Coronary artery (tissue), 2 donors: ENCODE data around the gene PRKCI.
"Not testable (repeated sequence)": the region's sequence is repeated elsewhere in the genome, so short reads cannot be mapped to it uniquely, and the experiment has no call there.

Source experiments
- DNase-seq: peaks from one replicate; pipeline ENCODE4 v3.0.0-alpha.2; 2017; ENCODE audit warnings: low spot score
- H3K27ac ChIP-seq, 2 donors: fragments of 200-600 bp; sonication (generic); one replicate each; pipeline ENCODE4 v1.5.1; 2016 to 2019
- H3K4me3 ChIP-seq: fragments of 200-600 bp; sonication (generic); 2 replicates; pipeline ENCODE4 v1.5.1; 2016; ENCODE audit warnings: mild to moderate bottlenecking, moderate library complexity
- TF ChIP-seq, protein P1 (sequence below): fragments of 200-600 bp; sonication (generic); IDR thresholded peaks from one replicate; pipeline ENCODE4 v1.5.1; 2019; ENCODE audit warnings: antibody characterized with exemption

The PRKCI gene

DNA sequence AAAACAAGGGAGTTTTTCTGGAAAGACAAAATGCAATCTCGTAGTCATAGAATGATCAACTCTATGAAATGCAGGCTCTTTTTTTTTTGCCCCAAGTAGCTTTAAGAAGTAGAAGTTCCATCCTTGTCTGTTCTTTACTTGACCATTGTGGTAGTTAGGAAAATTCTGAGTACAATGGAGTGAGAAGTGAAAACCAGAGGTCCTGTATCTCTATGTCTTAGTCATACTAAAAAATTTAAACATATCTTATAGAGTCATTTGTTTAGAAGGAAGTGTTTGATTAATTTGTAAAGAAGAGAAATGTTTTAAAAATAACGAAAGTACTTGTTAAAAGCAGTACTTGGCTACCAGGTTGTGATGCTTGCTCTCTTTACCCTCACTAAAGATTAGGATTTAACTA, 52.4 kb downstream of the PRKCI start:
- H3K4me3 ChIP-seq, result no peak overlapping the region
- TF ChIP-seq, protein P1, sequence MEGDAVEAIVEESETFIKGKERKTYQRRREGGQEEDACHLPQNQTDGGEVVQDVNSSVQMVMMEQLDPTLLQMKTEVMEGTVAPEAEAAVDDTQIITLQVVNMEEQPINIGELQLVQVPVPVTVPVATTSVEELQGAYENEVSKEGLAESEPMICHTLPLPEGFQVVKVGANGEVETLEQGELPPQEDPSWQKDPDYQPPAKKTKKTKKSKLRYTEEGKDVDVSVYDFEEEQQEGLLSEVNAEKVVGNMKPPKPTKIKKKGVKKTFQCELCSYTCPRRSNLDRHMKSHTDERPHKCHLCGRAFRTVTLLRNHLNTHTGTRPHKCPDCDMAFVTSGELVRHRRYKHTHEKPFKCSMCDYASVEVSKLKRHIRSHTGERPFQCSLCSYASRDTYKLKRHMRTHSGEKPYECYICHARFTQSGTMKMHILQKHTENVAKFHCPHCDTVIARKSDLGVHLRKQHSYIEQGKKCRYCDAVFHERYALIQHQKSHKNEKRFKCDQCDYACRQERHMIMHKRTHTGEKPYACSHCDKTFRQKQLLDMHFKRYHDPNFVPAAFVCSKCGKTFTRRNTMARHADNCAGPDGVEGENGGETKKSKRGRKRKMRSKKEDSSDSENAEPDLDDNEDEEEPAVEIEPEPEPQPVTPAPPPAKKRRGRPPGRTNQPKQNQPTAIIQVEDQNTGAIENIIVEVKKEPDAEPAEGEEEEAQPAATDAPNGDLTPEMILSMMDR, result no peak
- no peak for DNase-seq
- no peak overlapping the region for H3K27ac ChIP-seq

DNA sequence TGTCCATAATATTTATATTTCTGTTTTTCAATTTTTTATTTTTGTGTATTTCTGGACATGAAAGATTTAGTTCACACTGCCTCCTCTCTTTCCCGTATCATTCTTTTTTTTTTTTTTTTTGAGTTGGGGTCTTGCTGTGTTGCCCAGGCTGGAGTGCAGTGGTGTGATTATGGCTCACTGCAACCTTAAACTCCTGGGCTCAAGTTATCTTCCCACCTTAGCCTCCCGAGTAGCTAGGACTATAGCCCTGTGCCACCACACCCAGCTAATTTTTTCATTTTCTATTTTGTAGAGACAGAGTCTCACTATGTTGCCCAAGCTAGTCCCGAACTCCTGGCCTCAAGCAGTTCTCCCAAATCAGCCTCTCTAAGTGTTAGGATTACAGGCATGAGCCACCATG, 53.6 kb downstream of the PRKCI start:
- DNase-seq, result no peak

DNA sequence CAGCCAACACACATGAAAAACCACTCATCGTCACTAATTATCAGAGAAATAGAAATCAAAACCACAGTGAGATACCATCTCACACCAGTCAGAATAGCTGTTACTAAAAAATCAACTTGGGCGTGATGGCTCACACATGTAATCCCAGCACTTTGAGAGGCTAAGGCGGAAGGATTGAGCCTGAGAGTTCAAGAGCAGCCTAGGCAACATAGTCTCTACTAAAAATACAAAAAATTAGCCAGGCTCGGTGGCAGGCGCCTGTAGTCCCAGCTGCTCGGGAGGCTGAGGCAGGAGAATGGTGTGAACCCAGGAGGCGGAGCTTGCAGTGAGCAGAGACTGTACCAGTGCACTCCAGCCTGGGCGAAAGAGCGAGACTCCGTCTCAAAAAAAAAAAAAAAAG, 55.1 kb downstream of the PRKCI start:
- not testable (repeated sequence) for DNase-seq, H3K27ac ChIP-seq, H3K4me3 ChIP-seq

More for the DNA sequence above, 53.6 kb downstream of the PRKCI start:
- no peak overlapping the region for H3K27ac ChIP-seq
- no peak overlapping the region for H3K4me3 ChIP-seq
- TF ChIP-seq, protein P1, result no peak

DNA sequence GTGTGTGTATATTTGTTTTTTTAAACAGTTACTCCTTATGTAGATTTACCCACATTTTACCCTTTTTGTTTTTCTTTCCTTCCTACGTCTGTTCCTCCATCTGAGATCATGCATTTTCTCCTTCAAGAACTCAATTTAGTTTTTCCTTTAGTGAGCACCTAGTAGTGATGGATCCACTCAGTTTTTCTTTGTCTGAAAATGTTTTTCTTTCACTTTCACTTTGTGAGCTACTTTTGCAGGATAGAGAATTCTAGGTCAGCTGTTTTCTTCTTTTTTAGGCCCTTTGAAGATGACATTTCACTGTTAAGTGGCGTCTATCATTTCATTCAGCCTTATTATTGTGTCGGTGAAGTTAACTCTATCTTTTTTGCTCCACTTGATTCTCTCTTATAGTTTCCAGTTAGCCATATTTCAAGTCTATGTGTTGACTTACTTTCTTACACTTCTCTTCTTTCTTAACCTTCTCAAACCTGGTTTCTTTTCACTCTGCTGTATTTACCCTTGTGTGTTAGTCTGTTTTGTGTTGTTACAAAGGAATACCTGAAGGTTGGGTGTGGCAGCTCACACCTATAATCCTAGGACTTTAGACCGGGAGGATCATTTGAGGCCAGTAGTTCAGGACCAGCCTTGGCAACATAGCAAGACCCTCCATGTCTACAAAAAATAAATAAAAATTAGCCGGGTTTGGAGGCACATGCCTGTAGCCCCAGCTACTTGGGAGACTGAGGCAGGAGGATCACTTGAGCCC, 55.8 kb downstream of the PRKCI start:
- TF ChIP-seq, protein P1, result no peak
- DNase-seq, result no peak
- H3K4me3 ChIP-seq, result no peak overlapping the region
- no peak overlapping the region for H3K27ac ChIP-seq

DNA sequence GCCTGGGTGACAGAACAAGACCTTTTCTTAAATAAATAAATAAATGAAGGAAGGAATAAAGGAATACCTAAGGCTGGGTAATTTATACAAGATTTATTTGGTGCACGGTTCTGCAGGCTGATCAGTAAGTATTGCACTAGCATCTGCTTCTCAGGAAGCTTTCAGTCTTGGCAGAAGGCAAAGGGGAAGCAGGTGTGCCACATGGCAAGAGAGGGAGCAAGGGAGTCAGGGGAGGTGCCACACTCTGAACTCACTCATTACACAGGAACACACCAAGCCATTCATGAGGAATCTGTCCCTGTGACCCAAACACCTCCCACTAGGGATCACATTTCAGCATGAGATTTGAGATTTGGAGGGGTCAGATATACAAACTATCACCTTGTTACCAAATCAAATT, 56.4 kb downstream of the PRKCI start:
- no peak overlapping the region for H3K4me3 ChIP-seq
- H3K27ac ChIP-seq, result no peak overlapping the region
- TF ChIP-seq, protein P1, result no peak

DNA sequence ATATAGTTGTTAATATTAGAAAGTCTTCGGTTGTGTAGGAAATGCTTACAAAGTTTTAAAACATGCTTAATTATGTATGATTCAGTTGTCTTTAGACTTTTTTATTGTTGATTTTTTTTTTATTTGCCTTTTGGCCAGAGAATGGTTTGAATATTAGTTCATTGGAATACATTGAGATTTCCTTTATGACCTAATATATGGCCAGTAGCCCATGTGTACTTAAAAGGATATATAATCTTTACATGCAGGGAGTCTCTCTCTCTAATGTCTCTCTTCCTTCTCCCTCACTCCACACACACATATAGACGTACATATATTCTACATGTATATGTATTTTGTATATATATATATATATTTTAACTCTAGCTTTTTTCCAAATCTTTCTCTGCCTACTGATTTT, 68.0 kb downstream of the PRKCI start:
- TF ChIP-seq, protein P1, result no peak

More for the DNA sequence above, 56.4 kb downstream of the PRKCI start:
- DNase-seq, result no peak

DNA sequence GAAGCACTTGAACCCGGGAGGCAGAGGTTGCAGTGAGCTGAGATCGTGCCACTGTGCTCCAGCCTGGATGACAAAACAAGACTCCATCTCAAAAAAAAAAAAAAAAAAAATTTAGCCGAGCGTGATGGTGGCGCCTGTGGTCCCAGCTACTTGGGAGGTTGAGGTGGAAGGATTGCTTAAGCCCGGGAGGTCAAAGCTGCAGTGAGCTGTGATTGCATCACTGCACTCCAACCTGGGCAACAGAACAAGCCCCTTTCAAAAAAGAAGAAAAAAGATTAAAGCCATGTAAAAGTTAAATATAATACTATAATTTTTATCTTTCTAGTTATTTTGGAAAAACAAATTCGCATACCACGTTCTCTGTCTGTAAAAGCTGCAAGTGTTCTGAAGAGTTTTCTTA, 73.4 kb downstream of the PRKCI start:
- TF ChIP-seq, protein P1, result no peak
- Histone ChIP-seq H3K27ac (no peak overlapping the region), H3K4me3 (no peak overlapping the region)
- DNase-seq, result no peak

More for the DNA sequence above, 68.0 kb downstream of the PRKCI start:
- DNase-seq, result no peak
- Histone ChIP-seq H3K27ac (no peak overlapping the region), H3K4me3 (no peak overlapping the region)
